GM21529 (cell line): ENCODE results near the gene BPGM.
"Not testable (repeated sequence)": the region's sequence is repeated elsewhere in the genome, so short reads cannot be mapped to it uniquely, and the experiment has no call there.

Experiments used
- ATAC-seq: cut with Tn5 transposase; IDR thresholded peaks from one replicate; pipeline ENCODE4 v1.9.1; 2021; ENCODE audit not compliant: unreplicated experiment

The BPGM gene

DNA sequence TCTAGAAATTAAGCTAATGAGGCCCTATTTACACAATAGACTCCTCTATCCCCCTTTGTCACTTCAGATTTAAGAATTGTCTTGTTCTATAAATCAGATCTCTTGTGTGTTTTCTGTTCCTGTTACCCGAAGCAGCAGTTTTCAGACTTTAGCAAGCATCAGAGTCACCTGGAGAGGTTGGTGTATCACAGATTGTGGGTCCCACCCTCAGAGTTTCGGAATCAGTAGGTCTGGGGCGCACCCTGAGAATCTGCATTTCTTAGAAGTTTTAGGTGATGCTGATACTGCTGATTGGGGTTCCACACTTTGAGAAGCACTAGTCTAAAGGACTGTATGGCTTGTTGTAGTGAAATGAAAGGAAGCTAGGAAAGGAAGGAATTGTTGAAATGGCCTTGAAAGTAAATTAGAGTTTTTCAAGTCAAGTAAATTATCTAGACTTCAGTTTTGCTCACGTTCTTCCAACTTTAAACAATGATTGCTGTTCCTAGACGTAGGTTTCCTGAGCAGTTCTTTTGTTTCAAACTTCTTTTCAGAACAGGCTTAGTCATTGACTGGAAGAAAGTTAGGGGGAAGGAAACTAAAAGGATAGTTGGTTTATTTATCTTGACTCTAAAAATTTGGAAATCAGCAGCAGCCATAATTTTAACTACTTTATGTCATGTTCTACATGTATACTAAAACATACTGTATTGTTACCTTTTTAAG is 15.7 kb downstream of the BPGM start:
- ATAC-seq, result no peak

DNA sequence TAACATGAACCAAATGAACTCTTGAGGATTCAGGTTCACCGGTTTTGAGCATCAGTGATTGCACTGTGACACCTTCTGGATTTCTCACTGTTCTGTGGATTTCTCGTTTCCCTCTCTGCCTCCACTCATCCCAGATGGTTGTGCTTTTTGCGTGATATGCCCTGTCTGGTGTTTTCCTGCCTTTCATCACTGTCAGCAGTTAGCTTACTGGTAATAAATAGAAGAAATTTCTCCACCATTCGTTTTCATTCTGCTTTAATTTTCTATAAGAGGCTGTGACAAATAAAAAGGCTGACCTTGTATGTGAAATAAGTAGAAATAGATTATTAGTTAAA is 16.2 kb downstream of the BPGM start:
- no peak for ATAC-seq

GRCh38 chr7:134665045-134665444 is 18.4 kb downstream of the BPGM start:
- ATAC-seq, result not testable (repeated sequence)

DNA sequence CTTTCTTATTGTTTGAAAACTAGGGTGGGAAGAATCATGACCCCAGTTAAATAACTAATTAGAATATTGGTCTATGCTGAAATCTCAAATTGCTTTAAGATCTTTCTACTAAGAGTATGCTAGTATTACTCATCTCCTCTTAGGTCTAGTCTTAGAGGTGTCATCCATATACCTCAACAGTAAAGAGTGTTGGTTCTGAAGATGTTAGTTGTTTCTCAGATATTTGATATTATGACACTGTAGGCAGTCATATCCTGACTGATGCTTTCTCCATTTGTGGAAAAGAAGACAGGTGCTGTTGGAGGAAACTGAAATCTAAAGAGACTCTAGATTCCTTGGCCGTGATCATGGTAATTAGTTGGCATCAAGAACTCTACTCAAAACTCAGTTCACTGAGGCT is 21.2 kb downstream of the BPGM start:
- ATAC-seq, result no peak

DNA sequence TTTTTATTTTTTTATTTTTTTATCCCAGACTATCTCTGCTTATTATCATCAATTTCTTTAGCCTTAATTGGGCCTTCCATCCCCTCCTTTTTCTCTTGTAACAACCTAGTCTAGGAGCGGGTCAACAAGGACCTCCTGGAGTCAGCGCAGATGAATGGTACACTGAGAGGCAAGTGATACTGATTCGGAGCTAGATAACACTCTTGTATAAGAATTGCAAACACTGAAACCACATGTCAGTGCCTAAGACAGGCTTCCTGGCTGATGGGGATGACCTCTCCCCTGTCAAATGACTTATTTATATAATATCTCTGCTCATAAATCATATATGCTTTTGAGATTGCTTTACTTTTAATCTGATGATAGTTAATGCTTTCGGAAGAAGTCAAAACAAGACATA is 22.7 kb downstream of the BPGM start:
- ATAC-seq, result no peak

GRCh38 chr7:134669845-134670373 is 23.3 kb downstream of the BPGM start:
- peak; percentile 70 for ATAC-seq

- ATAC-seq, result no peak
Observed at GRCh38 chr7:134671609-134672008, 25.0 kb downstream of the BPGM start.

DNA sequence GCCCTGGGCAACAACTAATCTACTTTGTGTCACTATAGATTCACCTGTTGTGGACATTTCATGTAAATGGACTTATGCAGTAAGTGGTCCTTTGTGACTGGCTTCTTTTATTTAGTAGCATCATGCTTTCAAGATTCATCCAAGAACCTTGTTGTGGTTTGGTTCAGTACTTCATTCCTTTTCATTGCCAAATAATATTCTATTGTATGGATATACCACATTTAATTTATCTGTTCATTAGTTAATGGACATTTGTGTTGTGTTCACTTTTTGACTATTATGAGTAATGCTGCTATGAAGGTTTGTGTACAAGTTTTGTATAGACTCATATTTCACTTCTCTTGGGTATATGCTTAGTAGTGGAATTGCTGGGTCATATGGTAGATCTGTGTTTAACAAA is 27.8 kb downstream of the BPGM start:
- ATAC-seq, result no peak

DNA sequence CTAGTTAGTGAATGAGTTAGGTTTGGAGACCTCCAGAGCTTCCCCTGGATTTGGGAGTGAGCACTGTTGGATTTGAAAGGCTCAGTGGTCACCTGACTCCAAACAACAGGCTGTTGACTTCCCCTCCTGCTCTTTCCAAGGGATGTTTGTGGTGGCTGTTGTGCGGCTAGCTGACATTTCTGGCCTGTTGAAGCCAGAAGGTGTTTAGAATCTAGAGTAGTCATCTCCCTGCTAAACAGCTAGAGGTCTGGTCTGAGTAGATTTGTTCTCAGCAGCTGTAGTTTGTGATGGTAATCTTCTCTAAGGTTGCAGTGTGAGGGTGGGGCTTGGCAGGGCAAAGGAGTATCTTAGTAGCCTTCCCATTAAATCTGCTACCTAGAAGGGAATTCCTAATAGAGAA is 30.1 kb downstream of the BPGM start:
- no peak for ATAC-seq

- no peak for ATAC-seq
Observed at GRCh38 chr7:134678115-134678514, 31.5 kb downstream of the BPGM start.

- ATAC-seq, result no peak
Observed at GRCh38 chr7:134679006-134679405, 32.4 kb downstream of the BPGM start.

DNA sequence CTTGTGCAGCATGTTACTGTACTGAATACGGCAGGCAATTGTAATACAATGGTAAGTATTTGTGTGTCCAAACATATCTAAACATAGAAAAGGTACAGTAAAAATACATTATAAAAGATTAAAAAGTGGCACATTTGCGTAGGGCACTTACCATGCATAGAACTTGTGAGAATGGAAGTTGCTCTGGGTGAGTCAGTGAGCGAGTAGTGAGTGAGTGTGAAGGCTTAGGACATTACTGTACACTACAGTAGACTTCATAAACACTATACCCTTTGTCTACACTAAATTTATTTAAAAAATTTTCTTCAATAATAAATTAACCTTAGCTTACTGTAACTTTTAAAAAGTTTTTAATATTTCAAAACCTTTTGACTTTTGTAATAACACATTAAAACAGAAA is 37.5 kb downstream of the BPGM start:
- no peak for ATAC-seq

DNA sequence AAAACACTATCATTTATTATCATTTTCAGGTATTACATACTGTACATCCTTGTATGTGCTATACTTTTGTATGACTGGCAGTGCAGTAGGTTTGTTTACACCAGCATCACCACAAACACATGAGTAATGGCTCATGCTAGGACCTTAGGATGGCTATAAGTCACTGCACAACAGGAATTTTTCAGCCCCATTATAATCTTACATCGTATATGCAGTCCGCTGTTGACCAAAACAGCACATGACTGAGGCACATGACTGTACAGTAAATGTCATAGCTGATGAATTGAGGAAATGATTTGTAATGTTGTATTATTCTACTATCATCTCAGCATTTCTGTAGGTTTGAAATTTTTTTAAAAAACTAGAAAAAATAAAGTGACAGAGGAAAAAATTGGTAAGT is 38.6 kb downstream of the BPGM start:
- no peak for ATAC-seq

DNA sequence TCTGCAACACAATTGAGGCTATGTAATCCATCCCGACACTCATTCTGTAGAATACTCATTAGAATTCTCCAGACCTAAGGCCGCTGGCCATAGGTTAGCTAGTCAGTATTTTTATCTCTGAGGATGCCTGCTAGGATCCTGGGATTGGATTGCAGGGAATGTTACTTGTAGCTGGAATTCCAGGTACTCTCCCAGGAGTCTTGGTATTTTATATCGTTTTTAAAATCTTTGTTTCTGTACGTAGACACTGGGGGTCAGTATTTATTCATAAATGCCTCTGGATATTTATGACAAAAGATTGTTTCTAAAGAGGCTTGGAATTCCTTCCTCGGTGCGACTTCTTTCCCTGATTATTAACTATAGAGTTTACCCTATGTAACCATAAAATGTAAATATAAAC is 40.1 kb downstream of the BPGM start:
- ATAC-seq, result no peak

DNA sequence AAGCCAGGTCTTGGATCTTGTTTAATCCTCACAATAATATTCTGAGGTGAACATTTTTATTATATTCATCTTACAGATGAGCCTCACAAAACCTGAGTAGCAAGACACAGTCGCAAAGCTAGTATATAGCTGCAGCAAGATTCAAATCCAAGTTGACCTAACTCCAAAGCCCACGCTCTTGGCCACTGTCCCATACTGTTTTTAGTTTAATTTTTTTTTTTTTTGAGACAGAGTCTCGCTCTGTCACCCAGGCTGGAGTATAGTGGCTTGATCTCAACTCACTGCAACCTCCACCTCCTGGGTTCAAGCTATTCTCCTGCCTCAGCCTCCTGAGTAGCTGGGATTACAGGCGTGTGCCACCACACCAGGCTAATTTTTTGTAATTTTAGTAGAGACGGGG is 42.9 kb downstream of the BPGM start:
- ATAC-seq, result not testable (repeated sequence)

GRCh38 chr7:134690016-134690415 is 43.4 kb downstream of the BPGM start:
- no peak for ATAC-seq

GRCh38 chr7:134690614-134691504 is 44.2 kb downstream of the BPGM start:
- no peak for ATAC-seq

- ATAC-seq, result no peak
Observed at GRCh38 chr7:134691546-134692343, 45.1 kb downstream of the BPGM start.

DNA sequence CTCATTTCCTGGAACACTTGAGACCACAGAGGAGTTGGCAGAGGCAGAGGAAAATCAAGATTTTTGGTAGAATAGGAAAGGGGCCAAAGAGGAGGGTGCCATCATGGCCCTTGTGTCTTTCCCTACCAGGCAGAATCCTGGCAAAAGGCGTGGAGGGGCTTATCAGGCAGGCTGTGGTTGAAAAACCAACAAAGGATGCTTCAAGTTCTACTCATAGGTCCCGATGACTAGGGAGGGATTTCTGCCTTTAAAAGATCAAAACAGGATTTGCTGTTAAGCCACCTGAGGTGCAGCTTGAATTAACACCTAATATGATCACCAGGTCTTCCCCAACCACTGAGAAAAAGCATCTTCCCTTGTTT is 45.7 kb downstream of the BPGM start:
- ATAC-seq, result no peak

DNA sequence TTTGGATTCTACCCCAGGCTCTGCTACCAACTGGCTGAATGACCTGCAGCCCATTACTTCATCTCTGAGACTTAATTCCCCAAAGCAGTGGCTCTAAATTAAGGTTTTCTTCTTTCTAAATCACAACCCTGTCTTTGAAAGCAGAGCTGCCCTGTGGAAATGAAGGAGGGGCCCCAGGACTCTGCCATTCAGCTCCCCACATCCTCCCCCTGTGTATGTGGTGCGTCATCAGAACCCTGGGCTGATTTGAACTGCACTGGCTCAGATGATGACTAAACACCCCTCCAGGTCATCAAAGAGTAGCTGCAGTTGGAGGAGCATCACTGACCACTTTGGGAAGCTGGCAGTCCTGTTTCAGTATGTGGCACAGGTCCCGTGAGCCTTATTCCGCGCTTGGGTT is 46.6 kb downstream of the BPGM start:
- no peak for ATAC-seq

DNA sequence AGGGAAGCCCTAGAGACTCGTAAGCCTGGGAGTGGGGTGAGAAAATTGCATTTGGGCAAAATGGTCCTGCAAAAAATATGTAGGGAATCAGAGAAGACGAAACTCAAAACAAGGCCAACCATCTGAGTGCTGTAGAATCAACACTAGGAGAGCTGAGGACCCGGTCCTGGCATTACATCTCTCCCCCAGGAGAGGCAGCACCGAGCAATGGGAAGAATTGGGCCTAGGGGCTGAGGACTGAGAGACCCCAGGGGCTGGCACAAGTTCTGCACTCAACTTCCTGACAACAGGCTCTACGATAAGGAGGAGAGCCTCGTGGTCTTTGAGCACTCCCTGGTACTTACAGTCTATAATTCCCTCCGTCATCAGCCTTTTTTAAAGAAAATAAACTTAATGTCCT is 47.6 kb downstream of the BPGM start:
- no peak for ATAC-seq

- no peak for ATAC-seq
Observed at GRCh38 chr7:134694767-134695166, 48.1 kb downstream of the BPGM start.
